Measurements from ENCODE around the gene CAPZA1. TPM values are rescaled to one million over a fixed set of nuclear protein-coding genes. Genes with fewer than 3 reads are reported as not detected.

The CAPZA1 gene
- total RNA-seq, 1 experiment from 2014 or later: 148 TPM

DNA sequence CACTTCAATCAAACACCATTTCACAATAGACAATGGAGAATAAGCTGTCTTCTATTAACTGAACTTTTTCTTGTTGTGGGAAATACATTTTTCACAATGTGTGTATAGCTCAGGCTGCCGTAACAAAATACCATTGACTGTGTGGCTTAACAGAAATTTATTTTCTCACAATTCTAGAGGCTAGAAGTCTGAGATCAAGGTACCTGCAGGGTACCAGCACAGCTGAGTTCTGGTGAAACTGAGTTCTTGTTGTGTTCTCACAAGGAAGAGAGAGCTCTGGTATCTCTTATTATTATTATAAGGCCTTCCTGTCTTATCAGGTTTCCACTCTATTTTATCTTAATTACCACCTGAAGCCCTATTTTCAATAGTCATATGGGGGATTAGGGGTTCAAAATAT is 16.1 kb upstream of the CAPZA1 start:
- no peak overlapping the region for H3K9ac ChIP-seq (ENCODE audit: low read length)
- no peak overlapping the region for H3K4me2 ChIP-seq (ENCODE audit: low read length)
- no peaks in the 10 kb centered on the region for H3K4me1 ChIP-seq (ENCODE audit: control insufficient read depth in 1 of 2, insufficient read depth in 2 of 2, low read length in 2 of 2)
- ATAC-seq (no peak), DNase-seq (ENCODE audit: low read depth, low spot score) (no peak)
- CTCF ChIA-PET: no interaction called here
- RAD21 ChIA-PET (ENCODE audit: low non-redundant PET in 1 of 2, low total read pairs in 2 of 2, uncharacterized antibody in 2 of 2, unreplicated experiment in 2 of 2): no interaction called here
- TF ChIP-seq CEBPB (IDR thresholded peaks at IDR 0.05; ENCODE audit: low read depth) (no peak), EZH2 (IDR thresholded peaks at IDR 0.05) (no peak), FOSL1 (IDR thresholded peaks at IDR 0.05; ENCODE audit: low read depth) (no peak), EGR1 (IDR thresholded peaks at IDR 0.05; ENCODE audit: low read depth) (no peak), YY1 (IDR thresholded peaks at IDR 0.05; ENCODE audit: extremely low read depth, insufficient replicate concordance, low read depth, low read length) (no peak), ZFX (IDR thresholded peaks at IDR 0.05) (no peak), CBX3 (IDR thresholded peaks at IDR 0.05; ENCODE audit: low read depth) (no peak), TCF7L2 (IDR thresholded peaks at IDR 0.05; ENCODE audit: borderline replicate concordance, extremely low read depth, insufficient read depth, insufficient read length) (no peak), SIN3A (IDR thresholded peaks at IDR 0.05; ENCODE audit: low read depth) (no peak), ELF1 (IDR thresholded peaks at IDR 0.05; ENCODE audit: borderline replicate concordance, low read depth) (no peak), SRF (IDR thresholded peaks at IDR 0.05; ENCODE audit: low read depth) (no peak), SP1 (IDR thresholded peaks at IDR 0.05; ENCODE audit: low read depth) (no peak), EZH2phosphoT487 (IDR thresholded peaks at IDR 0.05; ENCODE audit: borderline replicate concordance) (no peak), ZNF274 (IDR thresholded peaks at IDR 0.05; ENCODE audit: low read depth, low read length) (no peak)
- TF ChIP-seq, protein P1, sequence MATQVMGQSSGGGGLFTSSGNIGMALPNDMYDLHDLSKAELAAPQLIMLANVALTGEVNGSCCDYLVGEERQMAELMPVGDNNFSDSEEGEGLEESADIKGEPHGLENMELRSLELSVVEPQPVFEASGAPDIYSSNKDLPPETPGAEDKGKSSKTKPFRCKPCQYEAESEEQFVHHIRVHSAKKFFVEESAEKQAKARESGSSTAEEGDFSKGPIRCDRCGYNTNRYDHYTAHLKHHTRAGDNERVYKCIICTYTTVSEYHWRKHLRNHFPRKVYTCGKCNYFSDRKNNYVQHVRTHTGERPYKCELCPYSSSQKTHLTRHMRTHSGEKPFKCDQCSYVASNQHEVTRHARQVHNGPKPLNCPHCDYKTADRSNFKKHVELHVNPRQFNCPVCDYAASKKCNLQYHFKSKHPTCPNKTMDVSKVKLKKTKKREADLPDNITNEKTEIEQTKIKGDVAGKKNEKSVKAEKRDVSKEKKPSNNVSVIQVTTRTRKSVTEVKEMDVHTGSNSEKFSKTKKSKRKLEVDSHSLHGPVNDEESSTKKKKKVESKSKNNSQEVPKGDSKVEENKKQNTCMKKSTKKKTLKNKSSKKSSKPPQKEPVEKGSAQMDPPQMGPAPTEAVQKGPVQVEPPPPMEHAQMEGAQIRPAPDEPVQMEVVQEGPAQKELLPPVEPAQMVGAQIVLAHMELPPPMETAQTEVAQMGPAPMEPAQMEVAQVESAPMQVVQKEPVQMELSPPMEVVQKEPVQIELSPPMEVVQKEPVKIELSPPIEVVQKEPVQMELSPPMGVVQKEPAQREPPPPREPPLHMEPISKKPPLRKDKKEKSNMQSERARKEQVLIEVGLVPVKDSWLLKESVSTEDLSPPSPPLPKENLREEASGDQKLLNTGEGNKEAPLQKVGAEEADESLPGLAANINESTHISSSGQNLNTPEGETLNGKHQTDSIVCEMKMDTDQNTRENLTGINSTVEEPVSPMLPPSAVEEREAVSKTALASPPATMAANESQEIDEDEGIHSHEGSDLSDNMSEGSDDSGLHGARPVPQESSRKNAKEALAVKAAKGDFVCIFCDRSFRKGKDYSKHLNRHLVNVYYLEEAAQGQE (IDR thresholded peaks at IDR 0.05; ENCODE audit: low read depth): no peak
- TF ChIP-seq, protein P2, sequence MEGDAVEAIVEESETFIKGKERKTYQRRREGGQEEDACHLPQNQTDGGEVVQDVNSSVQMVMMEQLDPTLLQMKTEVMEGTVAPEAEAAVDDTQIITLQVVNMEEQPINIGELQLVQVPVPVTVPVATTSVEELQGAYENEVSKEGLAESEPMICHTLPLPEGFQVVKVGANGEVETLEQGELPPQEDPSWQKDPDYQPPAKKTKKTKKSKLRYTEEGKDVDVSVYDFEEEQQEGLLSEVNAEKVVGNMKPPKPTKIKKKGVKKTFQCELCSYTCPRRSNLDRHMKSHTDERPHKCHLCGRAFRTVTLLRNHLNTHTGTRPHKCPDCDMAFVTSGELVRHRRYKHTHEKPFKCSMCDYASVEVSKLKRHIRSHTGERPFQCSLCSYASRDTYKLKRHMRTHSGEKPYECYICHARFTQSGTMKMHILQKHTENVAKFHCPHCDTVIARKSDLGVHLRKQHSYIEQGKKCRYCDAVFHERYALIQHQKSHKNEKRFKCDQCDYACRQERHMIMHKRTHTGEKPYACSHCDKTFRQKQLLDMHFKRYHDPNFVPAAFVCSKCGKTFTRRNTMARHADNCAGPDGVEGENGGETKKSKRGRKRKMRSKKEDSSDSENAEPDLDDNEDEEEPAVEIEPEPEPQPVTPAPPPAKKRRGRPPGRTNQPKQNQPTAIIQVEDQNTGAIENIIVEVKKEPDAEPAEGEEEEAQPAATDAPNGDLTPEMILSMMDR (IDR thresholded peaks at IDR 0.05 in 2 of 3, conservative IDR thresholded peaks at IDR 0.05 in 1 of 3; ENCODE audit: borderline replicate concordance in 1 of 3, insufficient read depth in 1 of 3, low read depth in 2 of 3, low read length in 2 of 3): no peak
- TF ChIP-seq, protein P3, sequence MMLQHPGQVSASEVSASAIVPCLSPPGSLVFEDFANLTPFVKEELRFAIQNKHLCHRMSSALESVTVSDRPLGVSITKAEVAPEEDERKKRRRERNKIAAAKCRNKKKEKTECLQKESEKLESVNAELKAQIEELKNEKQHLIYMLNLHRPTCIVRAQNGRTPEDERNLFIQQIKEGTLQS (IDR thresholded peaks at IDR 0.05): no peak
- no peak overlapping the region for H3K27ac ChIP-seq (ENCODE audit: low read depth, low read length)
- no TSS peak for BruUV-seq (replicated peaks)
- intact Hi-C loops (cut with micrococcal nuclease): no loop called here
- no peaks in the 10 kb centered on the region for H3K27me3 ChIP-seq (ENCODE audit: insufficient read depth, low read length)
- H2AFZ ChIP-seq (ENCODE audit: low read depth, low read length, poor library complexity, severe bottlenecking): no peak overlapping the region
- no peaks in the 10 kb centered on the region for H4K20me1 ChIP-seq (ENCODE audit: insufficient read depth)
- H3K36me3 ChIP-seq (ENCODE audit: control insufficient read depth in 1 of 2, insufficient read depth in 2 of 2, low read length in 2 of 2): peaks cover 9 to 15% of the 10 kb centered on the region in 2 experiments
- POLR2A ChIA-PET: no interaction called here
- H3K9me3 ChIP-seq (ENCODE audit: control insufficient read depth in 1 of 2, insufficient read depth in 1 of 2, low read depth in 1 of 2, low read length in 2 of 2): no peaks in the 10 kb centered on the region
- no peaks in the 10 kb centered on the region for H3K79me2 ChIP-seq (ENCODE audit: insufficient read depth, low read length)
- H3K9me2 ChIP-seq (ENCODE audit: insufficient read depth): no peaks in the 10 kb centered on the region
- no peak overlapping the region for H3K4me3 ChIP-seq (replicated peaks in 1 of 2; ENCODE audit: low read depth in 1 of 2, low read length in 2 of 2)
